HepG2 (cell line): ENCODE data around the gene COPS8. TPM values are rescaled to one million over a fixed set of nuclear protein-coding genes. Genes with fewer than 3 reads are reported as not detected.

Experiments
- CBX5 ChIP-seq: sonication (generic); formaldehyde crosslinking; IDR thresholded peaks from 2 replicates; pipeline ENCODE4 v1.4.0; 2020; ENCODE audit warnings: missing genetic modification reagents, borderline replicate concordance
- FLYWCH1 ChIP-seq: sonication (generic); formaldehyde crosslinking; IDR thresholded peaks from 2 replicates; pipeline ENCODE4 v1.8.1; 2023; ENCODE audit warnings: mild to moderate bottlenecking, missing genetic modification reagents
- FOSL2 ChIP-seq: sonication (generic); formaldehyde crosslinking; IDR thresholded peaks from 2 replicates; pipeline ENCODE4 v1.4.0; 2020; ENCODE audit warnings: missing genetic modification reagents
- GABPB1 ChIP-seq: IDR thresholded peaks from 2 replicates; pipeline ENCODE4 v1.6.1; 2016; ENCODE audit warnings: mild to moderate bottlenecking, missing genetic modification reagents, moderate library complexity, missing compliant biosample characterization
- HNF4A ChIP-seq: sonication (generic); formaldehyde crosslinking; IDR thresholded peaks from 2 replicates; pipeline ENCODE4 v1.4.0; 2020; ENCODE audit warnings: missing genetic modification reagents
- KDM1A ChIP-seq: IDR thresholded peaks from 2 replicates; pipeline ENCODE4 v1.6.1; 2016; ENCODE audit warnings: missing compliant biosample characterization
- MLX ChIP-seq: IDR thresholded peaks from 2 replicates; pipeline ENCODE4 v1.6.1; 2016
- NFE2L1 ChIP-seq: sonication (generic); formaldehyde crosslinking; IDR thresholded peaks from 2 replicates; pipeline ENCODE4 v1.4.0; 2020; ENCODE audit warnings: missing genetic modification reagents, mild to moderate bottlenecking, borderline replicate concordance
- POGK ChIP-seq: sonication (generic); formaldehyde crosslinking; conservative IDR thresholded peaks from 2 replicates; pipeline ENCODE4 v1.8.0; 2022; ENCODE audit warnings: mild to moderate bottlenecking, moderate library complexity, missing genetic modification reagents
- RNF2 ChIP-seq: fragments of 450-650 bp; conservative IDR thresholded peaks from 2 replicates; pipeline ENCODE4 v1.6.1; 2016; ENCODE audit warnings: low read depth
- SOX13 ChIP-seq, 3 experiments: fragments of 450-650 bp in 1 of 3; sonication (generic) in 1 of 3; formaldehyde crosslinking in 1 of 3; IDR thresholded peaks in 2 of 3; conservative IDR thresholded peaks in 1 of 3; 2 replicates each; pipeline versions ENCODE4 v1.5.0 to v1.6.1; 2016 to 2020; ENCODE audit warnings: antibody characterized with exemption in 1 of 3, mild to moderate bottlenecking in 1 of 3, missing compliant biosample characterization in 1 of 3, missing genetic modification reagents in 1 of 3, moderate library complexity in 1 of 3
- STAG1 ChIP-seq: sonication (generic); formaldehyde crosslinking; IDR thresholded peaks from 2 replicates; pipeline ENCODE4 v1.4.0; 2020; ENCODE audit warnings: missing genetic modification reagents
- TAF1 ChIP-seq: sonication (generic); formaldehyde crosslinking; IDR thresholded peaks from 2 replicates; pipeline ENCODE4 v1.4.0; 2020; ENCODE audit warnings: missing genetic modification reagents
- TFDP2 ChIP-seq: sonication (generic); formaldehyde crosslinking; IDR thresholded peaks from 2 replicates; pipeline ENCODE4 v1.4.0; 2020; ENCODE audit warnings: missing genetic modification reagents
- XRCC5 ChIP-seq: fragments of 200-400 bp; formaldehyde crosslinking; optimal IDR thresholded peaks from 2 replicates; pipeline ENCODE3; 2017; ENCODE audit warnings: mild to moderate bottlenecking, low read length
- ZBTB1 ChIP-seq: sonication (generic); formaldehyde crosslinking; IDR thresholded peaks from 2 replicates; pipeline ENCODE4 v1.4.0; 2020; ENCODE audit warnings: missing genetic modification reagents, borderline replicate concordance
- ZHX2 ChIP-seq, 2 experiments: sonication (generic) in 1 of 2; formaldehyde crosslinking in 1 of 2; IDR thresholded peaks; 2 replicates each; pipeline versions ENCODE4 v1.6.1 to v1.9.0; 2014 to 2022; ENCODE audit warnings: antibody characterized with exemption in 1 of 2, borderline replicate concordance in 1 of 2, inconsistent platforms in 1 of 2, low read depth in 1 of 2, missing genetic modification reagents in 1 of 2
- ZMYM4 ChIP-seq: sonication (generic); formaldehyde crosslinking; IDR thresholded peaks from 2 replicates; pipeline ENCODE4 v1.8.1; 2023; ENCODE audit warnings: mild to moderate bottlenecking, missing genetic modification reagents
- ZNF230 ChIP-seq: sonication (generic); formaldehyde crosslinking; IDR thresholded peaks from 2 replicates; pipeline ENCODE4 v1.4.0; 2020; ENCODE audit warnings: mild to moderate bottlenecking, missing genetic modification reagents
- ZNF616 ChIP-seq: sonication (generic); formaldehyde crosslinking; IDR thresholded peaks from 2 replicates; pipeline ENCODE4 v1.5.0; 2020; ENCODE audit warnings: low read depth, mild to moderate bottlenecking, missing genetic modification reagents
- ZNF703 ChIP-seq: sonication (generic); formaldehyde crosslinking; IDR thresholded peaks from 2 replicates; pipeline ENCODE4 v1.5.1; 2020; ENCODE audit warnings: missing genetic modification reagents, mild to moderate bottlenecking, moderate library complexity, borderline replicate concordance
- polyA plus RNA-seq, 8 experiments: library from polyadenylated mRNA; depleted of rRNA in 3 of 8; stranded (reverse) in 7 of 8; unstranded in 1 of 8; fragments of >200 nt; fragmentation: Illumina TruSeq in 4 of 8; extraction: Trizol in 4 of 8; gene quantifications; 2 replicates each; pipeline versions ENCODE4 v1.2.1 to v1.2.3, GENCODE V29; 2011 to 2016; ENCODE audit warnings: low read depth in 4 of 8, missing spikeins in 1 of 8, mixed read lengths in 1 of 8; ENCODE audit not compliant: insufficient read depth in 1 of 8
- total RNA-seq, 5 experiments: library from RNA; depleted of rRNA; stranded (reverse); fragments of >200 nt; fragmentation: Illumina TruSeq; extraction: Trizol; gene quantifications; 2 replicates each; pipeline ENCODE4 v1.2.3, GENCODE V29; 2016; ENCODE audit warnings: low read depth in 1 of 5

The COPS8 gene
- total and polyA plus RNA-seq, 2 of the 13 experiments (the other 11 are each of a cell fraction or from before 2014, with no cell fraction given): 86.3 to 96.6 TPM

- TF ChIP-seq ZHX2 (IDR thresholded peaks at IDR 0.05; ENCODE audit: low read depth) (no peak), ZHX2 (CRISPR knock-in tag; IDR thresholded peaks at IDR 0.05; ENCODE audit: borderline replicate concordance) (no peak), HNF4A (CRISPR knock-in tag) (peak; percentile 17; the same call in 1 of the 2 replicates), ZMYM4 (peak; percentile 47; the same call in 1 of the 2 replicates), FLYWCH1 (no peak), NFE2L1 (CRISPR knock-in tag) (no peak), ZBTB1 (CRISPR knock-in tag) (no peak), SOX13 (IDR thresholded peaks at IDR 0.05) (no peak), SOX13 (CRISPR knock-in tag; conservative IDR thresholded peaks at IDR 0.05 in 1 of 2, IDR thresholded peaks at IDR 0.05 in 1 of 2) (no peak), FOSL2 (CRISPR knock-in tag) (0 out of 2 replicates have a peak, but pooled peaks have one; percentile 23), STAG1 (peak; percentile 88), RNF2 (no peak), ZNF230 (CRISPR knock-in tag) (peak; percentile 52; the same call in 1 of the 2 replicates), XRCC5 (peak; percentile 59), MLX (no peak), TAF1 (CRISPR knock-in tag) (no peak), TFDP2 (CRISPR knock-in tag) (no peak), CBX5 (CRISPR knock-in tag) (peak; percentile 88), ZNF703 (CRISPR knock-in tag) (no peak), GABPB1 (CRISPR knock-in tag) (0 out of 2 replicates have a peak, but pooled peaks have one; percentile 27), KDM1A (CRISPR knock-in tag) (peak; percentile 67; the same call in 1 of the 2 replicates), ZNF616 (CRISPR knock-in tag) (no peak), POGK (CRISPR knock-in tag) (peak; percentile 41; the same call in 1 of the 2 replicates)
Measured at GRCh38 chr2:237122214-237122666, 36.6 kb downstream of the COPS8 start (continued).
